GM21529 (cell line): ENCODE data around the gene RALGAPB.

Experiments used
- ATAC-seq: cut with Tn5 transposase; IDR thresholded peaks from one replicate; pipeline ENCODE4 v1.9.1; 2021; ENCODE audit not compliant: unreplicated experiment

The RALGAPB gene

GRCh38 chr20:38608188-38608587, 135.5 kb downstream of the RALGAPB start:
- ATAC-seq: no peak

DNA sequence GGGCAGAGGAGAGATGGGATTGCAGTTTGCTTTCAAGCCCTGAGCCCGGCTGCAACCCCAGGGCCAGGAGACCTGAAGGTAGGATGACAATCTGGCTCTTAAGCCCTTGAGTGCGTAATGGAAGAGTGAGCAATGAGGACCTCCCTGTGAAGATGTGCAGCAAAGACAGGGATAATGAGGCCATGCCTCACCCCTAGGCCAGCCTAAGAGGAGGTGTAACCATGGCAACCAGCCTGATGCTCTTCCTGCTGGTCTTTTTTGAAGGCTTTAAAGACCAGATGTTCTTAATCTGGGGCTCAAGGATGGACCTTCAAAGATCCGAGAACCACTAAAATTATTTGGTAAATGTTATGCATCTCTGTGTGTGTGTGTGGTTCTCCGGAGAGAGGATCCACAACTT, 137.2 kb downstream of the RALGAPB start:
- no peak for ATAC-seq

DNA sequence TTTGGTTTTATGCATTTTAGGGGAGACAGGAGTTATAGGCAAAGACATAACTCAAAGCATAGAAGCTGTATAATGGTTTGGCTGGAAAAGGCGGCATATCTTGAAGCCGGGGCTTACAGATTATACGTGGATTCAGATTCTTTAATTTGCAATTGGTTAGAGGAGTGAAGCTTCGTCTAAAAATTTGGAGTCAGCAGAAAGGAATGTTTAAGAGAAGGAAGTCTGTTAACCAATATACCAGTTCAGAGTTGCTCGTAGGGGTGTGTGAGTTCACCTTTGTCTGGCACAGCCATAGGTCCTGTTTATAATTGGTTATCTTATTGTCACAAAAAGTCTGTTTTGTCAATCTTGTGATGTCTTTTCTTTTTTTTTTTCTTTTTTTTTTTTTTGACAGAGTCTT, 137.9 kb downstream of the RALGAPB start:
- no peak for ATAC-seq

DNA sequence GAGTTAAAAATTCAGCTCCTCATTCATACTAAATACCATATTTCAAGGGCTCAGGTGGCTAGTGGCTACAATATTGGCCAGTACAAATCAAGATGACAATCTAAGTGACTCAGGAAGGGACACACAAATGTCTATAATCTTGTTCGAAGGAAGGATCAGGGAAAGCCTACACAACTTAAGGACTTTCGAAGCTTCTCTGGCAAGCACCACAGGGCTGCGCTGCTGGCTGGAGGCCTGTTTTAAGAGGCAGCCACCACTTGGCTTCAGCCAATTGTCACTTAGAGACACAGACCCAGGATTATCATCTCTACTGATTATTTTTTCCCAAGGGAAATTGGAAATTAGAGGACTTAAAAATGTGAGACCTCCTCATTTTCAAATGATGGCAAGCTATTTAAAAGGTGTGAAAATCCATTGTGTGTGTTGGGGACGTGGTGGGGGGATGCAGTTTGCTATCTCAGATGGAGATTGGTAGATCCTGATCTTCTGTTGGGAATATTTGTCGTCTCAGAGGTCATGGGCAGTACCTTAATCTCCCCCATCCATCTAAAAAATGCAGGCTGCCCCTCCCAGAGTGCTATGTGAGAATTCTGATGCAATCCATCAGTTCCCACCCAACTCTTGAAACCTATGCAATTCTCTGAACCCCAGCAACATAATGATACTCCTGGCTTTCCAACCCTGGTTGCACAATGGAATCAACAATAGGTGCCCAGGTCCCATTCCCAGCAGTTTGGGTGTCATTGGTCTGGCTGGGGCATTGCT, 140.3 kb downstream of the RALGAPB start:
- no peak for ATAC-seq

GRCh38 chr20:38615283-38615682, 142.6 kb downstream of the RALGAPB start:
- ATAC-seq: no peak

DNA sequence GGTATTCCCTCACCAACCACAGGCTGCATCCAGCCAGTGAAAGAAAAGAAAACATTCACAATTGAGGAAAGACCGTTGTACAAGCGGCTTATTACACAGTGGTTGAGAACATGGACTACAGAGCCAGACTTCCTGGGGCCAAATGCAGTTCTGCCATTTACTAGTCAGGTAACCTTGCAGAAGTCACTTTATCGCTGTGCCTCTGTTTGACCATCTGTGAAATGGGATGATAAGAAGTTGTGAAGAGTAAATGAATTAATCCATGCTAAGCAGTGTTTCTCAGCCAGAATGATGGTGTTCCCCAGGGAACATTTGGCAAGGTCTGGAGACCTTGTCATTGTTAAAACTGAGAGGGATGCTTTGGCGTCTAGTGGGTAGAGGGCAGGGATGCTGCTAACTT, 143.8 kb downstream of the RALGAPB start:
- ATAC-seq: no peak

- ATAC-seq: no peak
Measured at GRCh38 chr20:38617011-38617829, 144.6 kb downstream of the RALGAPB start.

DNA sequence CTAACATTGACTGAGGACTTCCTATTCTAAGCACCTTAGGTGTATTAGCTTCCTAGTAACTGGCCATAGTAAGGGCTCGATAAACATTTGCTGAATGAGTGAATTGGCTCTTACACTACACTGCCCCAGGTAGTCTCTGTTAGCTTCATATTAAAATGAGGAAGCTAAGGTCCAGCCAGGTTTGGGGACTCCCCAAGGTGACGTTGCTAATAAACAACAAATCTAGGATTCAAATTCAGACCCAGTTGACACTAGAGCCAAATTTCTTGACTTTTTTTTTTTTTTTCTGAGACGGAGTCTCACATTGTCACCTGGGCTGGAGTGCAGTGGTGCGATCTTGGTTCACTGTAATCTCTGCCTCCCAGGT, 145.2 kb downstream of the RALGAPB start:
- ATAC-seq: no peak

DNA sequence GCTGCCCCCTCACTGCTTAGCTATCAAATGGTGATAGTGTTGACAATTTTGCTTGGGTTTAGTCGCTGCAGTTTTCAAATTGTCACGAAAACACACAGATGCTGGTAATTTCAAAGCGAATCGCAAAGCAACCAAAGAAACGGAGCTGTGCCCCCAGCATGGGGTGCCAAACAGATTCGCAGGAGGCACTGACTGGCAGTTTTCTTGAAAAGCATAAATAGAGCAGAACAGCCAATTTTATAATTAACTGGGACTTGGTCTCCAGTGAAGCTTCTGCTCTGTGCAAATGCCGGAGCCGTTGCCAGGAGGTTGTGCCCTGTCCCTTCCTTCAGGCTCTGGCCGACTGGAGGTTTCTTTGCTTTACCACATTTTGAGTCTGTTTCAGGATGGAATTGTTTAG, 147.8 kb downstream of the RALGAPB start:
- ATAC-seq: no peak

GRCh38 chr20:38623061-38623460, 150.4 kb downstream of the RALGAPB start:
- no peak for ATAC-seq

DNA sequence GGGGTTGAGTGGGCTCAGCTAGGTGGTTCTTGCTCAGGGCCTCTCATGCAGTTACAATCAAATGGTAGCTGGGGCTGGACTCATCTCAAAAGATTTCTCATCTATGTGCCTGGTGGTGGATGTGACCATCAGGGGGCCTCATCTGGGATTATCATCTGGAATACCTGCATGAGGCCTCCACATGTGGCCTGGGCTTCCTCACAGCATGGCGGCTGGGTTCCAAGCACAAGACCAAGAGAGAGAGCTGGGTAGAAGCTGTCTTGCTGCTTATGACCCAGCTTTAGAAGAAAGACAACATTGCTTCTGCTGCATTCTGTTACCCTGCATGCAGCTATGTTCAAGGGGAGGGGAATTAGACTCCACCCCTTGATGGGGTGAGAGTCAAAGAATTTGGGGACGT, 151.4 kb downstream of the RALGAPB start:
- no peak for ATAC-seq

DNA sequence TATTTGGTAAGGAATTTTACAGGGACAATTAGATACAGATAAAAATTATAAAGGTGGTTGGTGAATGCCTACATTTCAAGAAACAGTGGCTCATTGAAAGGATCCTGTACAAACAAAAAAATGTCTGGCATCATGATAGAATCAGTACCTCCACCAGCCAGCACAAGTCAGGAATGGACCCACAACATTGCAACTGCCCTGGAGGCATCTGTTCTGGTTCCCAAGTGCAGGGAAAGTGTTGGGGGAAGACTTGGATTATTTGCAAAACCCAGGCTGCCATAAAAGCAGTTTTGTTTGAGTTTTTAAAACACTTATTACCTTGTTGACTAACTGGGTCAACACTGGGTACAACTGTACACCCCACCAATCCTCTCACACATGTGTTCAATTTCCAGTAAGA, 153.3 kb downstream of the RALGAPB start:
- no peak for ATAC-seq

DNA sequence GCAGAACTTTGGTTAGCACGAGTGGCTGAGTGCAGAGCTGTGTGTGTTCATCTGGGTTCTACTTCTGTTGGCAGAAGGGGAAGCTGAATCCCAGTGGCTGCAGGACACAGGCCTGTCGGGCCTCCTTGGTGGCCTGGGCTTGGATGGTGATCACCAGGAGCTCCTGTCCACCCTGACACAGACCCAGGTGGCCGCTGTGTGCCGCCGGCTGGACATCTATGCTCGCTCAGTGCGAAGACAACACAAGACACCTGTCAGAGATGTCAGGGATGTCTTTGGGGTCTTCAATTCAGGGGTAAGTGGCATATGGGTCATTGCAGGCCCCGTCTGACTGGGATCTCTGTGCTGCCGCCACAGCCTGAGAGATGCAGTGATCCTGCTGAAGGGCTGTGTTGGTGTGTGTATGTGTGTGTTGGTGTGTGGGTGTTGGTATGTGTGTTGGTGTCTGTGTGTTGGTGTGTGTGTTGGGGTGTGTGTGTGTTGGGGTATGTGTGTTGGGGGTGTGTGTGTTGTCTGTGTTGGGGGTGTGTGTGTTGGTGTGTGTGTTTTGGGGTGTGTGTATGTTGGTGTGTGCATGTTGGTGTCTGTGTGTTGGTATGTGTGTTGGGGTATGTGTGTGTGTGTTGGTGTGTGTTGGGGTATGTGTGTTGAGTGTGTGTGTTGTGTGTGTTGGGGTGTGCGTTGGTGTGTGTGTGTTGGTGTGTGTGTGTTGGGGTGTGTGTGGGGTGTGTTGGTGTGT, 154.4 kb downstream of the RALGAPB start:
- no peak for ATAC-seq
